Esophagus muscularis mucosa (tissue), 4 donors: ENCODE data around the gene DMWD.

Experiments used
- CTCF ChIP-seq, 3 experiments: fragments of 200-600 bp in 2 of 3; fragments of 450-650 bp in 1 of 3; sonication (generic) in 2 of 3; IDR thresholded peaks; one replicate each; pipeline ENCODE4 v1.5.1; 2017 to 2019; ENCODE audit warnings: antibody characterized with exemption in 3 of 3, mild to moderate bottlenecking in 2 of 3, moderate library complexity in 1 of 3
- EP300 ChIP-seq: sonication (generic); formaldehyde crosslinking; IDR thresholded peaks from one replicate; pipeline ENCODE4 v1.6.1; 2017; ENCODE audit warnings: antibody characterized with exemption
- POLR2A ChIP-seq: fragments of 450-650 bp; IDR thresholded peaks from one replicate; pipeline ENCODE4 v1.6.1; 2017; ENCODE audit warnings: antibody characterized with exemption, moderate library complexity, mild to moderate bottlenecking, low read depth
- POLR2AphosphoS5 ChIP-seq, 2 donors: sonication (generic); formaldehyde crosslinking; IDR thresholded peaks; one replicate each; pipeline ENCODE4 v1.6.1; 2017; ENCODE audit warnings: antibody characterized with exemption in 2 of 2

- TF ChIP-seq CTCF (IDR thresholded peaks at IDR 0.05), result no peak
- no peak for TF ChIP-seq POLR2A
- TF ChIP-seq POLR2AphosphoS5 (IDR thresholded peaks at IDR 0.05), result no peak
- no peak for TF ChIP-seq EP300
Measured at GRCh38 chr19:45753548-45753947, 39.1 kb downstream of the DMWD start.
